NCI-H2029 (cell line): ENCODE results near the gene RAB11FIP4.

Source experiments
- DNase-seq: peaks from one replicate; lab custom pipeline; 2025; lab: John Stamatoyannopoulos, UW

RAB11FIP4 gene

GRCh38 chr17:31548709-31549108 lies 157.2 kb downstream of the RAB11FIP4 start:
- DNase-seq: no peak

DNA sequence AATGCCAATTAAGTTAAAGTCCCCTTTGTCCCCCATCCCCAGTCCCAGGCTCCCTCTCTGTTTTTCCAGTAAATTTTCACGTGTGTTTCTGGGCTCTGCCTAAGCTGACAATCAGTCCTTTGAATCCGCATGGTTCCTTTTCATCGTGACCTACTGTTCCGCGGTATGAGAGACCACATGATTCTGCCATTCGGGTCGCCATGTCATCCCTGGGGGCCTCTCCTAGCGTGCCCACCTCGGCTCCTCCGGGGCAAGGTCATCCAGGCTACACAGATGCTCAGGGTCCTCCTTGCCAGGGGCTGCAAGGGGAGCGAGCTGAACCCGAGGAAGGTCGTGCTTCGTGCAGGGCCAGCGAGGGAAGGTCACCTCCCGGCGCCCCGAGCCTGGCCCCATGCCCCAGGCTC lies 157.6 kb downstream of the RAB11FIP4 start:
- no peak for DNase-seq

DNA sequence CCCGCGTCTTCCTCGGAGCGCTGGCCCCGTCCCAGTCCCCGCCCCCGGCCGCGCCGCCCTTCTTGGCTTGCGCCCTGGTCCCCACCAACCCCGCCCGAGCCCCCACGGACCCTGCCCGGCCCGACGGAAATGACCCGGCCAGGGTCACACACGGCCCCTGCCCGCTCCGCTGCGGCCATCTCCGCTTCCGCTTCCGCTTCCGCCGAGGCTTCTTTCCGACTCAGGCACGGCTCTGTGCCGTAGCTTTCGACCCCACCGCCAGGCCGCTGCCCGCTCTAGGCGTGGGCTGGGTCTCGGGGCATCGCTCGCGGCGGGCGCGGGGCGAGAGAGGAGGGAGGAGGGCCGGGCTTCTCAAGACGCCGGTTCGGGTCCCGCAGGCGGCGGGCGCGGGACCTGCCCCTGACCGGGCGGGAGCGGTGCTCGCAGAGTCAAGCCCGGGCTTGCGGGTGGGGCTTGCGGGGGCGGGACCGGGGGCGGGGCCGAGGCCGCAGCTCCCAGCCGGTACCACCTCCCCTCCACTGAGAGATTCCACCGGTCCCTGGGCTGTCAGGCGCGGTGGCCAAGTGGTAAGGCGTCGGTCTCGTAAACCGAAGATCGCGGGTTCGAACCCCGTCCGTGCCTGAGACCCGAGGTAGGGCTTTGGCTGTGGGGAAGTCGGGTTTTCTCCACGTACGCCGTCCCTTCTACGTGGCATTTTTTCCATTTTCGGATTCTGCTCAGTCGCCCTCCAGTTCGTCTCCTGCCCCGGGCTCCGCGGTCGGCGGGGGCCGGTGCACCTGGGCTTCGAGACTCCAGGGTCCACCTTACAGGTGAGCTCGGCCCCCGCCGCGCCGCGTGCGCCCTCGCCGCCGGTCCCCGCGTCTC lies 158.3 kb downstream of the RAB11FIP4 start:
- peak; percentile 92 for DNase-seq

DNA sequence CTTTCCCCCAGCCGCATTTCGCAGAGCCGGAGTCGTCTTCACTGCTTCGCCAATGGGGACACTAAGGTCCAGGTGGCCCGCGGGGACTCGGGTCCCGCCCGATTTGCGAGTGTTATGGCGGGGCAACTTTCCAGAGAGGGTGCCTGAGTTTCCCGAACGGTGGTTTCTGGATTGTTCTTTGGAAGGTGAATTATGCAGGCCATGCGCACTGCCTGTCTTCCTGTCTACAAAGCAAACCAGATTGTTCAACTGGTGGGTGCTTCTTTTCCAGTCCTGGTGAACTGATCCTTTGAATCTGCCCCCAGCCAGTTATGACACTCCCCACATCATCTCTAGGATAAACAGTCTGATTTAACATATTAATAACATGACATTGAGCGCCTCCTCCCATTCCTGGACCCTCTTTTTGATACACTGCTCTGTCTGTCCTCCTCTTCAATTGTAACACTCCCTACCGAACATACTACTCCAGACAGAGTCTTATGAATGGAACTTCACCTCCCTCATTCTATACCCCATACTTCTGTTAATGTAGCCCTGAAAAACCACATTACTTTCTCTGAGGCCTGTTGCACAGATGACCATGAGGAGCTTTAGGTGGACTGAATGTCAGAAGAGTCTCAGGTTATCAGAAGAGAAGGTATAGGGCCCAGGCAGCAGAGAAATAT lies 159.0 kb downstream of the RAB11FIP4 start:
- DNase-seq: no peak

DNA sequence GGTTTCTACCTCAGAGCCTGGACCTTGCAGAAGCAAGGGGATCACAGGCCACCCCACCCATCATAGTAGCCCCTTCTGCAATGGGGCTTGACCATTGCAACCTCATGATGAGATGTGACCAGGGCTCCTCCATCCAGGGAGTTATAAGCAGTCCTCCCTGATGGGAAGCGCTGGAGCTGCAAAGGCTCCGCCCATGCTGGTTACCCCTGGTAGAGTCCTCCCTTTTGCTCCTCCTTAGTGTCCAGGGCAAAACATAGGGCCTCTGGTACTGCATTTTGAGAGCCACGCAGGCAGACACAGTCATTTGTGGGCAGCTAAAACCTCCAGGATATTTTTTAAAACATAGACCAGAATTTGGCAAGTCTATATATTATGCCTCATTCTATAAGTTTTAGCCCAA lies 161.1 kb downstream of the RAB11FIP4 start:
- no peak for DNase-seq

DNA sequence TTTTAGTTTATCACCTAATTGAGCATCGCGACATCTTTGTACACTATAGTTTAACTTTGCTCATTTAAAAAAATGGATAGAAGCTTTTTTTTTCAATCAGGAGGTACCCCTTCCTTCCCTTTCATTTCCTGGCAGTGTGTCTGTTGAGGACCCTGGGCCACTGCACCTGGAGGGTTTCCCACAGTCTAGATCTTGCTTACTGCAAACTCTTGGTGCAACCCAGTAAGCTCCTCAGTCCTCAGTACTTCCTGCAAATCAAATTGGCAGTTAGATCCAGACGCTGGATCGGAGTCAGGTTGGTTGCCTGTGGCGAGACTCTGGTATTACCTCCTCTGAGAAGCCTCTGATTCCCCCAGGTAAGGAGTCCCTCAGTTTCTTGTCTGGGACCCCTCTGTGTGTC lies 162.0 kb downstream of the RAB11FIP4 start:
- DNase-seq: no peak

DNA sequence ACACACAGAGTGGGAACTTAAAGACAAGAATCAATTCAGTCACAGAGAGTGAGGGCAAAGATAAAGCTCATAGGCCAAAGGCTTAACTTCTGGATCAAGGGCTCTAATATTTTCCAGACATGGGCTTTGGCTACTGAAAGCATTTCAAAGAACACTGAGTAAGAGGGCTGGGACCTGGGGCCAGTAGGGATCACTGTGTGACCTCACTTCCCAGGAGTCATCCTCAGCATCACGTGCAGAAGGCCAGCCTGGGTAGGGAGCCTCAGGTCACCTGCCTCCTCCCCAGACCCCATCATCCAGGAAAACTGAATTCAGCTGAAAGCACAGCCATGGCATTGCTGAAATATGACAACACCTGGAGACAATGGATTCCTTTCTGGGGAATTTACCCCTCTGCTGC lies 163.5 kb downstream of the RAB11FIP4 start:
- no peak for DNase-seq

GRCh38 chr17:31556969-31557645 lies 165.6 kb downstream of the RAB11FIP4 start:
- no peak for DNase-seq

DNA sequence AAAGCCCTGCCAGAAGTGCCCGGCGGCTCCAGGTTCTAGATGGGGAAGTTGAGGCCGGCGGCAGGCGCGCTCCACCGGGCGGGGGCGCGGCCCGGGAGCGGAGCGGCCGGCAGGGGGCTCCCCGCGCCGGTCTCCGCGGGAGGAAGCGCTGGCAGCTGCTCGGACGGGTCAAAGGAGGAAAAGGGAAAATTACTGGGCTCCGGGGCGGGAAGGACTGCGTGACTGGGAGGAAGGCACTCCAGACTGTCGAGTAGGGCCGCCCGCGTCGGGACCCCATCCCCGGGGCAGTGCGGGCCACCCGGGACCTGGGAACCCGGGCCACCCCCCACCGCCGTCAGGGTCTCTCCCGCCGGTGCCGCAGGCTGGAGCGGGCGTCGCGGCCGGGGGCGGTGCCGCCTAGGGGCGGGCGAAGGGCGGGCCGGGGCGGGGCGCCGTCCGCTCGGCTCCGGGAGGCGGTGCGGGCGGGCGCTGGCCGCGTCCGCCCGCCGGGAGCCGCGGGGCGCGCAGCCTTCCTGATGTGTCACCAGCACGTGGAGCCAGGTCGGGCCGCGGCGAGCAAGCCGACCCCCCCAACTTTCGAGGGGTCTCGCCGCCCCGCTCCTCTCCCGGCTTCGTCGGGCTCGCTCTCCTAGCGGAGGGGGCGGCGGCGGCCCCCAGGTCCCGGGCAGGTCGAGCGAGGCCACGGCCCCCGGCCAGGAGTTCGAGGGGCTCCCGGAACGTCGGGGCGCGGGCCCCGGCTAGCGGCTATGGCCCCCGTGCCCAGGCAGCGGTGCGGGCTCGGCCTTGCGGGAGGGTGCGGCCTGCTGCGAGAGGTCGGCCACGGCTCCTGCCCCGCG lies 167.5 kb downstream of the RAB11FIP4 start:
- peak; percentile 55 for DNase-seq

DNA sequence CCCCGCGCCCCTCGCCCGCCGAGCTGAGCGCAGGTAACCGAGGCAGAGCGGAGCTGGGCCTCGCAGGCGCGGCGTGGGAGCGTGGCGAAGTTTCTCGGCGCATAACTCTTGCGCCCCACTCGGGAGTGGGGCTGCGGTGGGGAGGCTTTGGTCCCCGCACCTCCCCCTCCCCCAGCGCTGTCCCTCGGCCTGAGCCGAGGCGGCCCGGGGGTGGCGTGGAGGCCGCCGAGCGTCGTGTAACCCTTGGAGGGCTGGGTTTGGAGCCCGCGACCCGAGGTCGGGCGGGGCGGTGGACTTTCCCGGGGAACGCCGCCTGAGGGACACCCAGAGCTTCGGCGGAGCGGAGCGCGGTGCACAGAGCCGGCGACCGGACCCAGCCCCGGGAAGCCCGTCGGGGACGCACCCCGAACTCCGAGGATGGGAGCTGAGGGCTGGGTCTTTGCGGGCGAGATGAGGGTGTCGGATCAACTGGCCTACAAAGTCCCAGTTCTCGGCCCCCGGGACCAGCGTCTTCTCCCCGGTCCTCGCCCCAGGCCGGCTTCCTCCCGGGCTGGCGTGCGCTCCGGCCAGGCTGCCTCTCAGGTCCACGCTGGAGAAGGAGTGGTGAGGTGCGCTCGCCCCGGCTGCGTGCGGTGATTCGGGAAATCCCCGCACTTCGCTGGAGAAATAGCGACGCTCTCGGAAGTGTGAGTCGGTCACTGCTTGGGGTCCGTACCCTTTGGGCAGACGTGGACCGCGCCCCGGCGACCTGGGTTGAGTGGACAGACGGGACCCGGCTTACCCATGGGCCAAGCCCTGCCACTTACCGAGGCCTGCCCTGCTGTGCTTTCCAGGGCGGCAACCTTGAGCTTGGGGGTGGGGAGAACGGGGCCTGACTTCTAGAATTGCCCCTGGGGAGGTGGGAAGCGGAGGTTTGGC lies 168.4 kb downstream of the RAB11FIP4 start:
- no peak for DNase-seq

- DNase-seq: no peak
Measured at GRCh38 chr17:31560616-31561235, 169.3 kb downstream of the RAB11FIP4 start.

DNA sequence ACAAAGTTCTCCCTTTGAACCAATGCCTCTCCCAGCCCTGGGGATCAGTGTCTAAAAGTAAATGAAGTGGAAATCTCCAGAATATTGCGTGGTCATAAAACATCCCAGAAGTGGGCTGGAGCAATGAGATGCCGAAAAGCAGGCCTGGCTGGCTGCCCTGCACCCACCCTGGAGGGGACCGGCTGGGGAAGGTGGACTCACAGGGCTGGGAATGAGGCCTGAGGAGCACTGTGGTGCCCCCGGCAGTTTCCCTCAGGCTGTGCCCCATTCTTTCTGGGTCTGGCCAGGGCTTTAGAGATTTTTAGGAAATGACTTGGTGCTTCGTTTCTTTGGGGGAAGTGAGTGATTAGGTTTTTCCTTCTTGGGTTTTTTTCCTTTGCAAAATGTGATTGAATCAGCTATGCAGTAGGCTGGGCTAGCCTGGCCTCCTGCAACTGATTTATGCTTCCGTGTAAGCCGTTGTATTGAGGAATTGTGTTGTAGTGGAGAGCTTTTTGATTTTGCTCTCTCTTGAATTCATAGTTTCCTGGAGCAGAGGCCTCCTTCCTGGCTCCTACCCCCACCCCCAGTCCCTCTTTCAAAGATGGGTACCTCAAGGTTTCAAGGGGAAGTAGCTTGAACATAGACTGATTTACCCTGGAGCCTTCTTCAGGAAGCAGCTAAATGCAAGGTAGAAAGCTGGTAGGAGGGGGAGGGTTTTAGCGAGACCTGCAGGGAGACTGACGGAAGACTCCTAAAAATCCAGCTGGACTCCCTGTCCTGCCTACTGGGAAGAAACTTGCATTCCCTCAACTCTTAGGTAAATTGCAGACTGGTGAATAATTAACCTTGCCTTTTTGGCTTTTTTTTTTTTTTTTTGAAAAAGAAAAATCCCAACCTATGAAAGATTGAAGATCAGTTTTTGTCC lies 170.2 kb downstream of the RAB11FIP4 start:
- no peak for DNase-seq

DNA sequence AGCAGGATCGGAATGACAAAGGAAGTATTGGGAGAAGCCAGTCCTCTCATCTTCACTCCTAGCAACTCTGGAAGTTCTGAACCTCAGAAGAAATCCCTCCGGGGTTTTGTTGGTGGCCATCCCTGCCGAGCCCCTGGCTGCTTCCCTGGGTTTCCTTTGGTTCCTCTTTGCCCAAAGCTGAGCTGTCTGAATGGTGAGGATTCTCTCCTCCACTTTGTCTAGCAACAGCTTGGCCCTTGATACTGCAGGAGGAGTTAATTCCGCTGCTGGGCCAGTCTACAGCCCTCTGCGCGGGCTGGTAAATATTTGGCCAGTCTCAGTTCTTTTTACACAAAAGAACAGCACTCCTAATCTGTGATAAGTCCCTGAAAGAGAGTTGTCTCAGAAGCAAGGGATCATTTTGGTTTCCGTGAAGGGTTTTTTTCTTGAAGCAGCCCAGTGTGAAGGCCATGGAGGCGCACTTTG lies 170.9 kb downstream of the RAB11FIP4 start:
- peak; percentile 30 for DNase-seq

GRCh38 chr17:31564291-31564690 lies 172.8 kb downstream of the RAB11FIP4 start:
- no peak for DNase-seq

DNA sequence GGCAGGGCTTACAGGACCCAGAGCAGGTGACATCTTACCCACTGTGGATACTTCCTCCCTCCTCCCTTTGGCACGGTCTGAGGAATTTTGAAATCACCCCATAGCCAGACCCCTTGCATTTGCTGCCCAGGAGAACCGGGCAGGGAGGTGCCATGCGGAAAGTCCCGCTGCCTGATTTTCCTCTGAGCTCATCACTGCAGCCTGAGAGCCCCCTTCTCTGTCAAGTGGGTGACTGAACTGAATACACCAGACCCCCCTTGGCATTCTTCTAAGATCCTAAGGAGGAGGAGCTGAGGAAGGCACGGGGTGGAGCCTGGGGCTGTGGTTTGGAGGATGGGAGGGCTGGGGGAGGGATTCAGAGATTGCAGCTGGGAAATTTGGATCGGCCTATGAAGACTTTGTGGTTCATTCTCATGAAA lies 173.4 kb downstream of the RAB11FIP4 start:
- no peak for DNase-seq

- DNase-seq: no peak
Measured at GRCh38 chr17:31565652-31566051, 174.2 kb downstream of the RAB11FIP4 start.

DNA sequence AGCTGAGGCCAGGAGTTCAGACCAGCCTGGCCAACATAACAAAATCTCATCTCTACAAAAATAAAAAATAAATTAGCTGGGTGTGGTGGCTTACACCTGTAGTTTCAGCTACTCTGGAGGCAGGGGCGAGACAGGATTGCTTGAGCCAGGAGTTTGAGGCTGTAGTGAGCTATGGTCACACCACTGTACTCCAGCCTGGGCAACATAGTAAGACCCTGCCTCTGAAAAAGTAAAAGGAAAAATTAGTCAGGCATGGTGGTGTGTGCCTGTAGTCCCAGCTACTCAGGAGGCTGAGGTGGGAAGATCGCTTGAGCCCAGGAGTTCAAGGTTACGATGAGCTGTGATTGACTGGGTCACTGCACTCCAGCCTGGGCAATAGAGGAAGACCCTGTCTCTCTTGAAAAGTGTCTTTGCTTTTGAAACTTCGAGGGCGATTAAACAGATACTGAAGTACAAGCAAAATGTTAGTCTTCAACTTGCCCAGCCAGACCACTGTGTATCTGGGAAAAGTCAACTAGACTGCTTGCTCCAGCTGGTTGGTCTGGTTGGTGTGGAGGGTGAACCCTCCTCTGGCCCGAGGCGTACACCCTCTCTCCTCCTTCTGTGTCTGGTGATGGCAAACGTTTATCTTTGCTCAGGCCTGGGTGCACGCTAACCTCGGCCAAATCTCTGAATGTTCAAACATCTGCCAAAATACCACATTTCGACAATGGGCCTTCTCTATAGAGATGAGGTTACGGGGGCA lies 174.9 kb downstream of the RAB11FIP4 start:
- DNase-seq: no peak

DNA sequence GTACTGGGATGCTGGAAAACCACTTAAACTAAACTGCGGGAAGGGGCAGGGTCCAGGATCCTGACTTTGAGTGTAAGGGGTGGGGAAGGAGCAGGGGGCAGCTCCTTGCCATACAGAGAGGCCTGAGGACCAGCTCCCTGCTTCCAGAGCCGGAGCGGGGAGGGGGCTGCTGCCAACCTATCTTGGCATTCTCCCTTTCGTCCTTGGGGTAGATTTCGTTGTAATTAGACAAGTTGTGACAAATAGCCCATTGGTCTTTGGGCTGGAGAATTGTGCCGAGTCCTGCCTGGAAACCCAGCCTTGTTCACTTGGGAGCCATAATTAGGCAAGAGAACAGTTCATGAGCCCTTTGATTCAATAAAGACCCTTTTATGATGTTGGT lies 175.5 kb downstream of the RAB11FIP4 start:
- no peak for DNase-seq

DNA sequence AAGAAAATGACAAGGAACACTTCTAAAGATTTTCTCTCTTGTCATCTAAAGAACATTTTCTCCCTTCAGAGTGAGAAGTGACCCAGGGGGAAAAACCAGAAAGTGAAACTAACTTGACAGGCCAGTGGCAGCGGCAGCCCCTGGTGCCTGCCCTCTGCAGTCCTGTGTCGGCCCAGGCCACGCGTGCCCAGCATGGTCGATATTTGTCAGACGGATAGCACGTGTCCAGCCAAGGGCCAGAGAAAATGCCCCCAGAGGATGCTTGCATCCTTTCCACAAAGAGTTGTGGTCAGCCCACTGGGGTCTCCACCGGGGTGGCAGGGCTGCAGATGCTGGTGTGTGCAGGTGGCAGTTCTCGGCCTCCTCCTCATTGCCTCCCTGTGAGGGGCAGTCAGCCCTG lies 176.6 kb downstream of the RAB11FIP4 start:
- no peak for DNase-seq
